ENCODE measurements around the gene SCEL. TPM values are rescaled to one million over a fixed set of nuclear protein-coding genes. Genes with fewer than 3 reads are reported as not detected.

Gene SCEL
- total and polyA plus RNA-seq, 2 of the 8 experiments (the other 6 are each of a cell fraction or from before 2014, with no cell fraction given) = not detected

DNA sequence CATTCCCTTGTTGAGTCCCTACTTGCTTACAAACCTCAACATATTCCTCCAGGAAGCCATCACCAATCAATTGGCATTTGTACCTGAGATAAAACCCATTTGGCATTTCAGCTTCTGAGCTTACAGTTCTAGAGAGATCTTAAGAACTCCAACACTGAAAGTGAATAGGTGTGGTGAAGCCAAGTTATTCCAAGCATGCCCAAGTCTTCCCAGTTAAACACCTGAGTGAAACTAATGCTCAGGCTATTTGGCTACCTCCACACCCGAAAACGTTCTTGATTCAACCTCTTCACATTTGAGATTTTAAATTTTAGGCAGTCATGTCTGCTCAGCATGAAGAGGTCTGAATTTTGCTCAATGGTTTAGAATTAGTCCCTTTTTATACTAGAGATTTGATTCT is 2.5 kb upstream of the SCEL start:
- Histone ChIP-seq H2BK120ac (replicated peaks; ENCODE audit: low read depth, low read length) (no peak overlapping the region), H3K27me3 (replicated peaks in 1 of 4; ENCODE audit: control insufficient read depth in 3 of 4, extremely low read depth in 1 of 4, insufficient read depth in 3 of 4, low read length in 3 of 4) (no peaks in the 10 kb centered on the region), H2BK12ac (ENCODE audit: low read depth, low read length) (no peak overlapping the region), H3K23ac (ENCODE audit: insufficient read length) (no peak overlapping the region), H3K27ac (ENCODE audit: low read depth, low read length) (no peak overlapping the region), H3K14ac (ENCODE audit: insufficient read length) (no peak overlapping the region), H2BK5ac (ENCODE audit: low read depth, low read length) (no peak overlapping the region), H4K20me1 (replicated peaks in 1 of 2; ENCODE audit: control insufficient read depth in 1 of 2, insufficient read depth in 2 of 2, low read length in 2 of 2) (no peaks in the 10 kb centered on the region), H3K36me3 (ENCODE audit: control insufficient read depth in 2 of 4, insufficient read depth in 4 of 4, low read length in 3 of 4) (no peaks in the 10 kb centered on the region), H3K4me3 (ENCODE audit: extremely low read depth in 1 of 4, insufficient read depth in 2 of 4, low read depth in 3 of 4, low read length in 4 of 4) (no peak overlapping the region), H4K91ac (replicated peaks; ENCODE audit: insufficient read length, low read length) (no peak overlapping the region), H3K4me2 (ENCODE audit: insufficient read depth in 1 of 2, low read depth in 2 of 2, low read length in 2 of 2) (no peak overlapping the region), H2BK20ac (ENCODE audit: low read length) (no peak overlapping the region), H4K8ac (ENCODE audit: extremely low read depth, insufficient read depth, low read length) (no peak overlapping the region), H3K79me1 (ENCODE audit: low read depth, low read length) (no peaks in the 10 kb centered on the region), H3K4me1 (replicated peaks in 1 of 4; ENCODE audit: control insufficient read depth in 3 of 4, insufficient read depth in 4 of 4, low read length in 3 of 4) (no peaks in the 10 kb centered on the region), H3K9ac (replicated peaks in 1 of 4; ENCODE audit: extremely low read depth in 1 of 4, low read depth in 3 of 4, low read length in 3 of 4) (no peak overlapping the region), H3K18ac (ENCODE audit: extremely low read depth, low read length) (no peak overlapping the region), H3K56ac (replicated peaks; ENCODE audit: insufficient read length, low read depth, low read length) (no peak overlapping the region), H3K23me2 (ENCODE audit: low read depth, low read length) (no peaks in the 10 kb centered on the region), H2AK5ac (ENCODE audit: low read depth, low read length) (no peak overlapping the region), H3K4ac (replicated peaks; ENCODE audit: insufficient read length, low read depth, low read length) (no peak overlapping the region), H3K9me3 (ENCODE audit: insufficient read depth in 2 of 2, low read depth in 1 of 2, low read length in 1 of 2) (no peaks in the 10 kb centered on the region), H4K5ac (ENCODE audit: insufficient read length, low read depth, low read length) (no peak overlapping the region), H2BK15ac (ENCODE audit: low read length) (no peak overlapping the region), H2AFZ (ENCODE audit: low read length) (0 out of 2 replicates have a peak overlapping the region, but pooled peaks have one; percentile 41), H3K79me2 (ENCODE audit: control insufficient read depth in 1 of 2, insufficient read depth in 2 of 2, low read length in 2 of 2) (no peaks in the 10 kb centered on the region)
- CTCF ChIA-PET (ENCODE audit: partially characterized antibody) = no interaction called here
- WGBS, 2 experiments (ENCODE audit: extremely low coverage in 1 of 2, insufficient coverage in 1 of 2, insufficient read length in 1 of 2, insufficient replicate concordance in 2 of 2, low coverage in 1 of 2, low lambda C conversion rate in 2 of 2, missing lambda C conversion rate in 1 of 2) = 92% methylated on average over 2 of the region's 2 CpGs; no CpG with 5 or more reads in 1 of the 2 experiments
- POLR2A ChIA-PET (ENCODE audit: partially characterized antibody) = no interaction called here
- DNase-seq (ENCODE audit: low read depth in 1 of 2, low spot score in 2 of 2) (no peak), FAIRE-seq (no peak)
- no peak for TF ChIP-seq PHF8 (conservative IDR thresholded peaks at IDR 0.05; ENCODE audit: low read depth, low read length)
